ENCODE results near the gene C5orf46. TPM values are rescaled to one million over a fixed set of nuclear protein-coding genes. Genes with fewer than 3 reads are reported as not detected.
A peak's percentile ranks its signal among the peaks of the same experiment; 100 is the strongest.

C5orf46 gene
- total and polyA plus RNA-seq, 2 experiments from 2014 or later = 0.40 TPM; not detected in 1

DNA sequence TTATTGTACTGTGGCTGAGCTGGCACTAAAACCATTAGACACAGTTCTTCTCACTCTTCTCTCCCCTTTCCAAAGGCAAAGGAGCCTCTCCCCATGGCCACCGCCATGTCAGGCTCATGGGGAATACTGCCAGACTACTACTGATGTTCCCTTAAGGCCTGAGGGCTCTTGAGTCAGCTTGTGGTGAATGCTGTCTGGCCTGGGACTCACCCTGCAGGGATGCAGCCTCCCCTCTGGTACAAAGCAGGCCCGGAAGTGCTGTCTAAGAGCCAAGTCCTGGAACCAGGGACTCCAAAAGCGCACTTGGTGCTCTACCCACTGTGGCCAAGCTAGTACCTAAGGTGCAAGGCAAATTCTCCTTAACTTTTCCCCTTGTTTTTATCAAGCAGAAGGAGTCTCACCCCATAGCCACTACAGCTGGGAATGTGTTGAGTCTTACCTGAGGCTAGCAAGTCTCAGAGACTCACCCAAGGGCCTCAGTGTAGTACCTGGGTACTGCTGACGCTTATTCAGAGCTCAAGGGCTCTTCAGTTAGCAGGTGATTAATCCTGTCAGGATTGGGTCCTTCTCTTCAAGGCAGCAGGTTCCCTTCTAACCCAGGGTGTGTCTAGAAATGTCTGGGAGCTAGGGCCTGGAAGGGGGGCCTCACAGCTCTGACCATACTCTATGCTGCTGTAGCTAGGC is 33.2 kb upstream of the C5orf46 start:
- ATAC-seq = no peak
- H3K36me3 Mint-ChIP-seq (ENCODE audit: low read depth) = peaks cover 2% of the 10 kb centered on the region; the same call in 1 of the 3 replicates
- Histone ChIP-seq H3K4me1 (ENCODE audit: insufficient read depth) (no peaks in the 10 kb centered on the region), H3K79me2 (replicated peaks; ENCODE audit: insufficient read depth) (no peaks in the 10 kb centered on the region), H3K4me3 (no peak overlapping the region), H4K20me1 (replicated peaks; ENCODE audit: insufficient read depth) (no peaks in the 10 kb centered on the region), H2AFZ (peak overlapping the region; percentile 32), H3K9me2 (ENCODE audit: insufficient read depth) (no peaks in the 10 kb centered on the region), H3K36me3 (ENCODE audit: insufficient read depth) (no peaks in the 10 kb centered on the region), H3K27ac (ENCODE audit: low read depth) (no peak overlapping the region), H3K4me2 (no peak overlapping the region), H3K27me3 (ENCODE audit: insufficient read depth) (no peaks in the 10 kb centered on the region), H3F3A (replicated peaks; ENCODE audit: low read depth) (no peaks in the 10 kb centered on the region)
- no peak overlapping the region for H3K27ac Mint-ChIP-seq
- no peak for DNase-seq (ENCODE audit: low spot score)
- H3K27me3 Mint-ChIP-seq (ENCODE audit: insufficient read depth, low read depth, poor library complexity) = peaks cover 2% of the 10 kb centered on the region
- no peak overlapping the region for H3K4me3 Mint-ChIP-seq
- H3K4me1 Mint-ChIP-seq = peaks cover 3% of the 10 kb centered on the region; the same call in 1 of the 3 replicates
- TF ChIP-seq ZNF114 (CRISPR knock-in tag; IDR thresholded peaks at IDR 0.05) = no peak
- TF ChIP-seq EZH2 (IDR thresholded peaks at IDR 0.05; ENCODE audit: low read depth, unreplicated experiment) = no peak
- TF ChIP-seq ETS1 (IDR thresholded peaks at IDR 0.05) = no peak
- TF ChIP-seq ZNF331 (CRISPR knock-in tag; IDR thresholded peaks at IDR 0.05; ENCODE audit: low read depth) = no peak
- no peak for TF ChIP-seq EZH2phosphoT487 (IDR thresholded peaks at IDR 0.05; ENCODE audit: unreplicated experiment)
- TF ChIP-seq ZNF462 (CRISPR knock-in tag; IDR thresholded peaks at IDR 0.05) = no peak
- TF ChIP-seq, protein P1, sequence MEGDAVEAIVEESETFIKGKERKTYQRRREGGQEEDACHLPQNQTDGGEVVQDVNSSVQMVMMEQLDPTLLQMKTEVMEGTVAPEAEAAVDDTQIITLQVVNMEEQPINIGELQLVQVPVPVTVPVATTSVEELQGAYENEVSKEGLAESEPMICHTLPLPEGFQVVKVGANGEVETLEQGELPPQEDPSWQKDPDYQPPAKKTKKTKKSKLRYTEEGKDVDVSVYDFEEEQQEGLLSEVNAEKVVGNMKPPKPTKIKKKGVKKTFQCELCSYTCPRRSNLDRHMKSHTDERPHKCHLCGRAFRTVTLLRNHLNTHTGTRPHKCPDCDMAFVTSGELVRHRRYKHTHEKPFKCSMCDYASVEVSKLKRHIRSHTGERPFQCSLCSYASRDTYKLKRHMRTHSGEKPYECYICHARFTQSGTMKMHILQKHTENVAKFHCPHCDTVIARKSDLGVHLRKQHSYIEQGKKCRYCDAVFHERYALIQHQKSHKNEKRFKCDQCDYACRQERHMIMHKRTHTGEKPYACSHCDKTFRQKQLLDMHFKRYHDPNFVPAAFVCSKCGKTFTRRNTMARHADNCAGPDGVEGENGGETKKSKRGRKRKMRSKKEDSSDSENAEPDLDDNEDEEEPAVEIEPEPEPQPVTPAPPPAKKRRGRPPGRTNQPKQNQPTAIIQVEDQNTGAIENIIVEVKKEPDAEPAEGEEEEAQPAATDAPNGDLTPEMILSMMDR (conservative IDR thresholded peaks at IDR 0.05; ENCODE audit: low read depth in 2 of 2) = no peak
- TF ChIP-seq STAT1 (IDR thresholded peaks at IDR 0.05; ENCODE audit: unreplicated experiment) = no peak
- no peak for TF ChIP-seq JUNB (IDR thresholded peaks at IDR 0.05; ENCODE audit: unreplicated experiment)
- TF ChIP-seq CREB1 (CRISPR knock-in tag; IDR thresholded peaks at IDR 0.05; ENCODE audit: low read depth) = no peak
- no peak for TF ChIP-seq NANOG (IDR thresholded peaks at IDR 0.05; ENCODE audit: borderline replicate concordance)
- peaks cover 3% of the 10 kb centered on the region; the same call in 2 of the 3 replicates for H3K9me3 Mint-ChIP-seq

All from GM23338 (cell line).